Cardiac fibroblast (primary cell): ENCODE measurements around the gene THADA.
"Not testable (repeated sequence)": the region's sequence is repeated elsewhere in the genome, so short reads cannot be mapped to it uniquely, and the experiment has no call there.

Source experiments
- DNase-seq, 2 donors: peaks; one replicate each; pipeline versions ENCODE4 v3.0.0 to v3.0.0-alpha.2; 2010; ENCODE audit warnings: low read depth in 2 of 2
- H3K4me3 ChIP-seq, 2 donors: replicated peaks in 1 of 2; 1 replicate in 1 of 2; 2 replicates in 1 of 2; pipeline ENCODE4 v1.5.1; 2011; ENCODE audit warnings: low read depth in 2 of 2, low read length in 2 of 2, mild to moderate bottlenecking in 2 of 2, moderate library complexity in 1 of 2
- CTCF ChIP-seq: IDR thresholded peaks from one replicate; pipeline ENCODE4 v1.5.1; 2011; ENCODE audit warnings: low read depth, mild to moderate bottlenecking, low read length, inconsistent platforms

THADA gene

GRCh38 chr2:43557196-43557595 is 38.6 kb downstream of the THADA start:
- DNase-seq: no peak
- TF ChIP-seq CTCF: no peak
- H3K4me3 ChIP-seq: no peak overlapping the region

DNA sequence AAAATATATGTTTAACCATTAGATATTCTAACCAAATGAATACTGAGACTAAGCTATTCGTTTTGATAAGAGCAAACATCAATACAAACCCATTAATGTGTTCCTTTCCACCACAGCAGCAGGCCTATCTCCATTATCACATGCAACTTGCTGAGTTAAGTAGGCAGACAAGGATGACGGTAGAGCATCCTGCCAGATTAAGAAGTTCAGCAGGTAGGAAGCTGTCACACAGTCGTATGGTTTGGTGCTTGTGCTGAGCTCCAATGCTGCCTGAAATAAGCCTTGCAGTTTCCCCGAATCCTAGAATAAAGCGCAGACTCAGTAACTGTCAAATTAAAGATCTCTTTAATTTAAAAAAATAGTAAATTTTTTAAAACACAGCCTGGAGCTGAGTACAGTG is 39.6 kb downstream of the THADA start:
- no peak for TF ChIP-seq CTCF
- H3K4me3 ChIP-seq: no peak overlapping the region
- no peak for DNase-seq

DNA sequence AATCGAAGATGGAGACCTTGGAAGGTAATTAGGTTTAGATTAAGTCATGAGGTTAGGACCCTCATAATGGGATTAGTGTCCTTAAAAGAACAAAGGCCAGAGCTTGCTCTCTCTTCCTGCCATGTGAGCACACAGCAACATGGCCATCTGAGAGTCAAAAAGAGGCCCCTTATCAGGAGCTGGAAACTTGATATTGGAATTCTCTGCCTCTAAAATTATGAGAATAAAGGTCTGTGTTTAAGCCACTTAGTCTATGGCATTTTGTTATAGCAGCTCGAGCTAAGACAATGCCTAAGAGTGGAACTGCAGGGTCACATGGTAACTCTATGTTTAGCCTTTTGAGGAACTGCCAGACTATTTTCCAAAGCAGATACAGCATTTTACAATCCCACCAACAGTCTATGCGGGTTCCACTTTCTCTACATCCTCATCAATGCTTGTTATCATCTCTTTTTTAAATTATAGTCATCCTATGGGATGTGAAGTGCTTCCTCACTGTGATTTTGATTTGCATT is 42.4 kb downstream of the THADA start:
- TF ChIP-seq CTCF: no peak
- no peak overlapping the region for H3K4me3 ChIP-seq
- no peak for DNase-seq

- TF ChIP-seq CTCF: no peak
- DNase-seq: no peak
- H3K4me3 ChIP-seq: no peak overlapping the region
Measured at GRCh38 chr2:43551990-43552389, 43.8 kb downstream of the THADA start.

DNA sequence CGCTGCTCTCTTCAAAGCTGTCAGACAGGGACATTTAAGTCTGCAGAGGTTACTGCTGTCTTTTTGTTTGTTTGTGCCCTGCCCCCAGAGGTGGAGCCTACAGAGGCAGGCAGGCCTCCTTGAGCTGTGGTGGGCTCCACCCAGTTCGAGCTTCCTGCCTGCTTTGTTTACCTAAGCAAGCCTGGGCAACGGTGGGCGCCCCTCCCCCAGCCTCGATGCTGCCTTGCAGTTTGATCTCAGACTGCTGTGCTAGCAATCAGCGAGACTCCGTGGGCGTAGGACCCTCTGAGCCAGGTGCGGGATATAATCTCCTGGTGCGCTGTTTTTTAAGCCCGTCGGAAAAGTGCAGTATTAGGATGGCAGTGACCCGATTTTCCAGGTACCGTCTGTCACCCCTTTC is 47.5 kb downstream of the THADA start:
- not testable (repeated sequence) for DNase-seq, H3K4me3 ChIP-seq

- no peak overlapping the region for H3K4me3 ChIP-seq
- peak; percentile 39 for TF ChIP-seq CTCF
- DNase-seq: peak; percentile 73 to 81
Measured at GRCh38 chr2:43542285-43542933, 53.4 kb downstream of the THADA start.

GRCh38 chr2:43541165-43541564 is 54.7 kb downstream of the THADA start:
- peak in 1 of 2 donors; percentile 91 for DNase-seq
- TF ChIP-seq CTCF: no peak
- H3K4me3 ChIP-seq: no peak overlapping the region
